Vagina (tissue), 2 donors: ENCODE results near the gene WASL.

Source experiments
- CTCF ChIP-seq, 3 experiments: fragments of 450-650 bp in 2 of 3; fragments of 200-600 bp in 1 of 3; sonication (generic) in 1 of 3; IDR thresholded peaks; one replicate each; pipeline ENCODE4 v1.5.1; 2017 to 2019; ENCODE audit warnings: antibody characterized with exemption in 3 of 3, mild to moderate bottlenecking in 2 of 3, moderate library complexity in 2 of 3
- POLR2AphosphoS5 ChIP-seq, 2 donors: sonication (generic); formaldehyde crosslinking; IDR thresholded peaks; one replicate each; pipeline ENCODE4 v1.9.0; 2017; ENCODE audit warnings: antibody characterized with exemption in 2 of 2, mild to moderate bottlenecking in 2 of 2, low read depth in 1 of 2; ENCODE audit not compliant: insufficient read depth in 1 of 2

GRCh38 chr7:123751821-123752220 lies 3.0 kb upstream of the WASL start:
- TF ChIP-seq CTCF (IDR thresholded peaks at IDR 0.05) (no peak), POLR2AphosphoS5 (IDR thresholded peaks at IDR 0.05; ENCODE audit: insufficient read depth in 1 of 2, low read depth in 1 of 2) (no peak)
